ENCODE results near the gene IL17RE. TPM values are rescaled to one million over a fixed set of nuclear protein-coding genes. Genes with fewer than 3 reads are reported as not detected.

IL17RE gene
- total and polyA plus RNA-seq, 2 of the 13 experiments (the other 11 are each of a cell fraction or from before 2014, with no cell fraction given) = 14.5 to 24.1 TPM

DNA sequence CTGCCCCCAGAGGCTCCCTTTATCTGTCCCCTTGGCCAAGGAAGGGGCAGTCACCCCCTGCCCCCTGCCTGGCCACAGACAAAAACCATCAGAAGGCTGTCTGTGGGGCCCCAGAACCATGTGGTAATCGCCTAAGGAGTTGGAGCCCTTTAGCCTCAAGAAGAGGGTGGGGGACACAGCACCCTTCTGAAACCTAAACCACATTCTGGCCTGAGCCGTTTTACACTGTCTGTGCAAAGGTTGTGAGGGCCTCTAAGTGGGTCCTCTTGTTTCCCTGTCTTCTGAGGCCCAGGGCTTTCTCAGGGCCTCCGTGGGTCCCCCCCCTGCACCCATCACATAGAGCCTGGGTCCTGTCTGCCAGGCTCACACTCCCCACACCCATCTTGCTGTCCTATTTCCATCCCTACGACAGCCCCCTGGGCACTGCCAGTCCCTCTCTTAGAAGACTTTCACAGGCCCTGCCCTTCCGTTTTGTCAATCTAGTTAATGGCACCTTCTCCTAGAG lies 41.0 kb upstream of the IL17RE start:
- ChIA-PET POLR2A (interaction anchor here (0.7 to 6.6 kb wide), 5 partner anchors 30 to 85 kb away, joined by 4 to 153 read pairs (median 5); partner anchors contain the start of genes CRELD1, IL17RC and IL17RE), CTCF (ENCODE audit: low intra/inter-chr PET ratio, low total read pairs) (interaction anchor here (0.8 to 1.8 kb wide), 4 partner anchors 27 to 85 kb away, joined by 4 to 14 read pairs (median 7); no protein-coding TSS in a partner anchor)
- Histone ChIP-seq H3K27ac (ENCODE audit: extremely low read length, insufficient read depth, low read length) (no peak overlapping the region), H3K9me3 (ENCODE audit: low read length) (no peaks in the 10 kb centered on the region), H3K79me2 (ENCODE audit: insufficient read depth, low read length) (no peaks in the 10 kb centered on the region), H3K4me2 (ENCODE audit: low read depth, low read length) (peak overlapping the region; percentile 80), H3K9ac (ENCODE audit: insufficient read depth, low read depth, low read length) (peak overlapping the region; percentile 61; the same call in 1 of the 2 replicates), H3K27me3 (ENCODE audit: control insufficient read depth in 1 of 2, insufficient read depth in 2 of 2, low read length in 2 of 2) (peaks cover 0 to 12% of the 10 kb centered on the region in 2 experiments; a peak in 2 of 5 replicates), H3K4me1 (ENCODE audit: insufficient read depth, low read length) (peaks cover 45% of the 10 kb centered on the region), H4K20me1 (ENCODE audit: insufficient read depth, low read length) (no peaks in the 10 kb centered on the region), H3K36me3 (replicated peaks in 1 of 2; ENCODE audit: control insufficient read depth in 1 of 2, insufficient read depth in 2 of 2, low read length in 2 of 2) (no peaks in the 10 kb centered on the region), H3K4me3 (replicated peaks in 1 of 3; ENCODE audit: insufficient read depth in 1 of 3, low read depth in 2 of 3, low read length in 3 of 3) (peak overlapping the region in 1 of 3 experiments; percentile 77; a peak in 2 of 6 replicates), H2AFZ (ENCODE audit: low read length) (no peak overlapping the region)
- WGBS (ENCODE audit: low lambda C conversion rate) = 14% methylated on average over 3 of the region's 5 CpGs
- intact Hi-C loops (cut with micrococcal nuclease; ENCODE audit: unreplicated experiment) = loop anchor here (1.0 to 2.0 kb wide), 5 partner anchors 17 to 86 kb away; partner anchors contain the start of gene JAGN1
- no TSS peak for BruUV-seq (replicated peaks)
- in situ Hi-C loops (cut with HindIII; ENCODE audit: extremely low pct_ligation_motif_present, low pct_unique_long_range_greater_than_20kb) = loop anchor here (5.0 kb wide), 1 partner anchor 36 kb away; no protein-coding TSS in a partner anchor
- 0 out of 2 replicates have a peak, but pooled peaks have one; percentile 2 for TF ChIP-seq ZNF451 (CRISPR knock-in tag; IDR thresholded peaks at IDR 0.05)
- TF ChIP-seq, protein P1, sequence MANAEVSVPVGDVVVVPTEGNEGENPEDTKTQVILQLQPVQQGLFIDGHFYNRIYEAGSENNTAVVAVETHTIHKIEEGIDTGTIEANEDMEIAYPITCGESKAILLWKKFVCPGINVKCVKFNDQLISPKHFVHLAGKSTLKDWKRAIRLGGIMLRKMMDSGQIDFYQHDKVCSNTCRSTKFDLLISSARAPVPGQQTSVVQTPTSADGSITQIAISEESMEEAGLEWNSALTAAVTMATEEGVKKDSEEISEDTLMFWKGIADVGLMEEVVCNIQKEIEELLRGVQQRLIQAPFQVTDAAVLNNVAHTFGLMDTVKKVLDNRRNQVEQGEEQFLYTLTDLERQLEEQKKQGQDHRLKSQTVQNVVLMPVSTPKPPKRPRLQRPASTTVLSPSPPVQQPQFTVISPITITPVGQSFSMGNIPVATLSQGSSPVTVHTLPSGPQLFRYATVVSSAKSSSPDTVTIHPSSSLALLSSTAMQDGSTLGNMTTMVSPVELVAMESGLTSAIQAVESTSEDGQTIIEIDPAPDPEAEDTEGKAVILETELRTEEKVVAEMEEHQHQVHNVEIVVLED (CRISPR knock-in tag; IDR thresholded peaks at IDR 0.05; ENCODE audit: borderline replicate concordance) = no peak
- DNase-seq (ENCODE audit: low spot score) = no peak
- ATAC-seq = no peak
- FAIRE-seq = no peak

DNA sequence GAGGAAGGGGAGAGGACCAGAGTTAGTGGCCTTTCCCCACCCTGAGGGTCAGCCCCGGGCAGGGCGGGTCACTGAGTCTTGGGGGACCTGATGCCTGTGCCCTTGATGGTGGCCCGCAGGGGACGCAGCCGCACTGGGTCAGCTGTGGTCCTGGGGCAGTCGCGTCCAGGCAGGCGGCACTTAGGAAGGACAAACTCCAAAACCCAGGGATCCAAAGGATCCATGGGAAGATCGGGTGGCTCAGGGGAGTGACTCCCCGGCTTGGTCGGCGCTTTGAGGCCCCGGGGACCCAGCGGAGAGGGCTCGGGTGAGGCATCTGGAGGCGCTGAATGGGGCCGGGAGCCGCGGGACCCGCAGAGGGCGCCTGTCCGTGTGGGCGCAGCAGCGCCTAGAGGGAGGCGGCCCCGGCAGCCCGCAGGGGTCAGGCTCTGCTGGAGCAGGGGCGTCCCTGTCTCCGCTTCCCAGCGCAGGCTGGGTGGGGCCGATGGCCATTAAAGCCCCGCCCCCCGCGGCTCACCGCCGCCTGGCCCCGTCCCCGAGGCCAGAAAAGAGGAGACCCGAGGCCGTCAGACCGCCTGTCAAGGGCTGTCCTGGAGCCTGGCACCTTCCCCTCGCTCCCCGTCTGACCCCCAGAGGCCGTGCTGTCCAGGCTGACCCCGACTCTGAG lies 40.1 kb upstream of the IL17RE start:
- Histone ChIP-seq H3K27ac (ENCODE audit: extremely low read length, insufficient read depth, low read length) (peak overlapping the region; percentile 22), H4K20me1 (ENCODE audit: insufficient read depth, low read length) (no peaks in the 10 kb centered on the region), H3K27me3 (ENCODE audit: control insufficient read depth in 1 of 2, insufficient read depth in 2 of 2, low read length in 2 of 2) (peaks cover 0 to 12% of the 10 kb centered on the region in 2 experiments; a peak in 2 of 5 replicates), H2AFZ (ENCODE audit: low read length) (no peak overlapping the region), H3K36me3 (replicated peaks in 1 of 2; ENCODE audit: control insufficient read depth in 1 of 2, insufficient read depth in 2 of 2, low read length in 2 of 2) (no peaks in the 10 kb centered on the region), H3K4me2 (ENCODE audit: low read depth, low read length) (peak overlapping the region; percentile 80), H3K4me1 (ENCODE audit: insufficient read depth, low read length) (peaks cover 45% of the 10 kb centered on the region), H3K4me3 (replicated peaks in 1 of 3; ENCODE audit: insufficient read depth in 1 of 3, low read depth in 2 of 3, low read length in 3 of 3) (peak overlapping the region; percentile 43 to 77 (median 72); a peak in 5 of 6 replicates), H3K9me3 (ENCODE audit: low read length) (no peaks in the 10 kb centered on the region), H3K9ac (ENCODE audit: insufficient read depth, low read depth, low read length) (peak overlapping the region; percentile 61), H3K79me2 (ENCODE audit: insufficient read depth, low read length) (no peaks in the 10 kb centered on the region)
- intact Hi-C loops (cut with micrococcal nuclease; ENCODE audit: unreplicated experiment) (loop anchor here (1.0 to 2.0 kb wide), 5 partner anchors 16 to 85 kb away; partner anchors contain the start of gene JAGN1), in situ Hi-C loops (cut with HindIII; ENCODE audit: extremely low pct_ligation_motif_present, low pct_unique_long_range_greater_than_20kb) (loop anchor here (5.0 kb wide), 1 partner anchor 35 kb away; no protein-coding TSS in a partner anchor)
- CTCF ChIA-PET (ENCODE audit: low intra/inter-chr PET ratio, low total read pairs) = interaction anchor here (0.8 to 1.8 kb wide), 5 partner anchors 26 to 84 kb away, joined by 3 to 14 read pairs (median 4); no protein-coding TSS in a partner anchor
- DNase-seq (ENCODE audit: low spot score) (peak; percentile 74), FAIRE-seq (no peak), ATAC-seq (peak; percentile 93)
- no TSS peak for BruUV-seq (replicated peaks)
- POLR2A ChIA-PET = interaction anchor here (0.7 to 6.6 kb wide), 5 partner anchors 38 to 84 kb away, joined by 5 to 153 read pairs (median 6); partner anchors contain the start of genes CRELD1, IL17RC and IL17RE
- 0% methylated on average over 1 of the region's 45 CpGs for WGBS (ENCODE audit: low lambda C conversion rate)
- TF ChIP-seq ZNF577 (CRISPR knock-in tag; IDR thresholded peaks at IDR 0.05; ENCODE audit: borderline replicate concordance, low read depth) (no peak), MED13 (CRISPR knock-in tag; IDR thresholded peaks at IDR 0.05) (no peak), ZNF264 (CRISPR knock-in tag; IDR thresholded peaks at IDR 0.05) (peak; percentile 77), ERF (CRISPR knock-in tag; IDR thresholded peaks at IDR 0.05) (peak; percentile 62), BCL6 (CRISPR knock-in tag; IDR thresholded peaks at IDR 0.05) (0 out of 2 replicates have a peak, but pooled peaks have one; percentile 31), ZNF766 (CRISPR knock-in tag; IDR thresholded peaks at IDR 0.05; ENCODE audit: borderline replicate concordance) (no peak), MAFG (CRISPR knock-in tag; IDR thresholded peaks at IDR 0.05) (no peak), GLI4 (CRISPR knock-in tag; IDR thresholded peaks at IDR 0.05; ENCODE audit: borderline replicate concordance) (no peak), ZNF10 (CRISPR knock-in tag; IDR thresholded peaks at IDR 0.05; ENCODE audit: borderline replicate concordance, low read depth) (no peak)
- TF ChIP-seq, protein P2, sequence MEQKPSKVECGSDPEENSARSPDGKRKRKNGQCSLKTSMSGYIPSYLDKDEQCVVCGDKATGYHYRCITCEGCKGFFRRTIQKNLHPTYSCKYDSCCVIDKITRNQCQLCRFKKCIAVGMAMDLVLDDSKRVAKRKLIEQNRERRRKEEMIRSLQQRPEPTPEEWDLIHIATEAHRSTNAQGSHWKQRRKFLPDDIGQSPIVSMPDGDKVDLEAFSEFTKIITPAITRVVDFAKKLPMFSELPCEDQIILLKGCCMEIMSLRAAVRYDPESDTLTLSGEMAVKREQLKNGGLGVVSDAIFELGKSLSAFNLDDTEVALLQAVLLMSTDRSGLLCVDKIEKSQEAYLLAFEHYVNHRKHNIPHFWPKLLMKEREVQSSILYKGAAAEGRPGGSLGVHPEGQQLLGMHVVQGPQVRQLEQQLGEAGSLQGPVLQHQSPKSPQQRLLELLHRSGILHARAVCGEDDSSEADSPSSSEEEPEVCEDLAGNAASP (CRISPR knock-in tag; IDR thresholded peaks at IDR 0.05; ENCODE audit: borderline replicate concordance) = peak; percentile 55

Measured in HepG2 (cell line).